Endodermal cell (in vitro differentiated cells): Measurements from ENCODE around the gene KRTAP4-8. TPM values are rescaled to one million over a fixed set of nuclear protein-coding genes. Genes with fewer than 3 reads are reported as not detected.
"Not testable (repeated sequence)": the region's sequence is repeated elsewhere in the genome, so short reads cannot be mapped to it uniquely, and the experiment has no call there.

ENCODE experiments used
- DNase-seq: peaks from one replicate; pipeline ENCODE4 v3.0.0-alpha.2; 2017
- H3K27ac ChIP-seq: 2 replicates; pipeline ENCODE4 v1.5.1; 2013; ENCODE audit warnings: mild to moderate bottlenecking, low read depth, low read length, moderate library complexity
- H3K27me3 ChIP-seq: 2 replicates; pipeline ENCODE4 v1.6.1; 2013; ENCODE audit warnings: mild to moderate bottlenecking, low read length, moderate library complexity; ENCODE audit not compliant: insufficient read depth, control insufficient read depth, poor library complexity, severe bottlenecking
- H3K36me3 ChIP-seq: 2 replicates; pipeline ENCODE4 v1.7.0; 2013; ENCODE audit warnings: mild to moderate bottlenecking, low read length, moderate library complexity; ENCODE audit not compliant: control insufficient read depth, insufficient read depth
- H3K4me1 ChIP-seq: one replicate; pipeline ENCODE4 v1.7.0; 2013; ENCODE audit warnings: low read length; ENCODE audit not compliant: control insufficient read depth, insufficient read depth
- H3K4me3 ChIP-seq: 2 replicates; pipeline ENCODE4 v1.5.1; 2013; ENCODE audit warnings: mild to moderate bottlenecking, low read length, moderate library complexity
- H3K9ac ChIP-seq: 2 replicates; pipeline ENCODE4 v1.6.1; 2013; ENCODE audit warnings: mild to moderate bottlenecking, low read length, moderate library complexity; ENCODE audit not compliant: poor library complexity, severe bottlenecking; ENCODE audit errors: extremely low read depth
- H3K9me3 ChIP-seq: 2 replicates; pipeline ENCODE4 v1.6.1; 2013; ENCODE audit warnings: mild to moderate bottlenecking, low read length, moderate library complexity; ENCODE audit not compliant: control insufficient read depth
- H3K27ac Mint-ChIP-seq: 2 replicates; pipeline ENCODE4 v1.8.0; 2020; ENCODE audit warnings: mixed read lengths
- H3K27me3 Mint-ChIP-seq: 2 replicates; pipeline ENCODE4 v1.8.0; 2021; ENCODE audit warnings: mild to moderate bottlenecking, mixed read lengths; ENCODE audit not compliant: insufficient read depth
- H3K36me3 Mint-ChIP-seq: 2 replicates; pipeline ENCODE4 v1.8.0; 2020; ENCODE audit warnings: low read depth, mixed read lengths
- H3K4me1 Mint-ChIP-seq: 2 replicates; pipeline ENCODE4 v1.8.0; 2020; ENCODE audit warnings: mixed read lengths
- H3K4me3 Mint-ChIP-seq: 2 replicates; pipeline ENCODE4 v1.8.0; 2020; ENCODE audit warnings: mild to moderate bottlenecking, moderate library complexity, mixed read lengths
- H3K9me3 Mint-ChIP-seq: 2 replicates; pipeline ENCODE4 v1.8.0; 2020; ENCODE audit warnings: mild to moderate bottlenecking, mixed read lengths
- WGBS, 2 experiments: methylation state at CpG; one replicate each; pipeline versions ENCODE4 v1.1.5 to v1.1.7; 2013; ENCODE audit warnings: missing lambda C conversion rate in 2 of 2, mixed read lengths in 1 of 2; ENCODE audit not compliant: insufficient coverage in 1 of 2, insufficient read length in 1 of 2; 5-methylcytosine and 5-hydroxymethylcytosine counted together
- total RNA-seq, 2 donors: library from RNA; stranded (reverse); fragmentation: NEBNext Ultra II Directional in 1 of 2; extraction: Animal tissue kit (Norgen Biotek cat#: 25700) in 1 of 2; gene quantifications; 2 replicates in 1 of 2; 3 replicates in 1 of 2; pipeline ENCODE4 v1.2.1, GENCODE V29; 2021
- TF ChIP-seq, protein P1 (sequence below): fragments of 200-600 bp; sonication (generic); conservative IDR thresholded peaks from 2 replicates; pipeline ENCODE4 v1.5.0; 2021; ENCODE audit warnings: antibody characterized with exemption, mild to moderate bottlenecking

The KRTAP4-8 gene
- total RNA-seq, 2 donors from 2014 or later = not detected

DNA sequence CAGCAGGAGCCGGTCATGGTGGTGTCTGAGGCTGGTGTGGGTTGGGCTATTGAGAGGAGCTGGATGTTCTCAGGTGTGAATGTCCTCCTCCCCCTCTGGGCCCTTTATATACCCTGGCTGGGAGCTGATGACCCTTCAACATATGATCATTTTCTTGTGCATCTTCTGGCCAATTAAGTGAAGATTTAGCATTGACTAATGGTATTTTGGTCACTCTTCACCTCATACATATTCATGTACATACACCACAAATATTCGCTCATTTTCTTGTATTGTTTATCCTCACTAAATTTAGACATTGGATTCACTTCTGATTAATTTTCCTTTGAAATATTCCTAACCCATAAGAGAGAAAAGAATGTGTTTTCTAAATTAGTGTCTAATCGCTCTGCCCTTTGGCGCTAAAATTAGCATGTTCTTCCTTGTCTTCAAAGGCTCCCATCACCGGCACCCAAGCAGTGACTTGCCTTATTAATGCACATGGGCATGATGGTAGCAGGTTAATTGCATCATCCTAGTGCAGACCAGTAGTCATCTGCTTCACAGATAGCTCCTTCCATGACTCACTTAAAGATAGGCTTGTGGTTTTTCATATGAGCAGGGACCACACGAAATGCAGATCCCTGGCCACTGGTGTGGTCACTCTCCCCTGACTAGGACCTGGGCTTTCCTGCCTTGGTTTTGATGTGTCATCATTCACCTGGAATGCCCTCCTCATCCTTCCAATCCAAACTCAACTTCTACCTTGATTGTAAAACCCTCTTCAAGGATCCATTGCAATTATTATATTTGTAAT is 31.9 kb downstream of the KRTAP4-8 start, which contains the start of gene KRTAP2-4:
Gene KRTAP2-4, minus strand, starts transcription at position 51 of the 796 bp plus-strand sequence. Its CDS starts 34 bp downstream, at position 17.
- no peaks in the 10 kb centered on the region for H3K27me3 Mint-ChIP-seq
- no peak within 1 kb of the TSS for H3K4me3 Mint-ChIP-seq
- no peaks in the 10 kb centered on the region for H3K36me3 Mint-ChIP-seq
- no peak for DNase-seq
- WGBS, 2 experiments = 91 to 96% methylated on average over 5 of the region's 6 CpGs
- no peaks in the 10 kb centered on the region for H3K4me1 ChIP-seq
- H3K9me3 ChIP-seq = no peaks in the 10 kb centered on the region
- H3K27me3 ChIP-seq = no peaks in the 10 kb centered on the region
- TF ChIP-seq, protein P1, sequence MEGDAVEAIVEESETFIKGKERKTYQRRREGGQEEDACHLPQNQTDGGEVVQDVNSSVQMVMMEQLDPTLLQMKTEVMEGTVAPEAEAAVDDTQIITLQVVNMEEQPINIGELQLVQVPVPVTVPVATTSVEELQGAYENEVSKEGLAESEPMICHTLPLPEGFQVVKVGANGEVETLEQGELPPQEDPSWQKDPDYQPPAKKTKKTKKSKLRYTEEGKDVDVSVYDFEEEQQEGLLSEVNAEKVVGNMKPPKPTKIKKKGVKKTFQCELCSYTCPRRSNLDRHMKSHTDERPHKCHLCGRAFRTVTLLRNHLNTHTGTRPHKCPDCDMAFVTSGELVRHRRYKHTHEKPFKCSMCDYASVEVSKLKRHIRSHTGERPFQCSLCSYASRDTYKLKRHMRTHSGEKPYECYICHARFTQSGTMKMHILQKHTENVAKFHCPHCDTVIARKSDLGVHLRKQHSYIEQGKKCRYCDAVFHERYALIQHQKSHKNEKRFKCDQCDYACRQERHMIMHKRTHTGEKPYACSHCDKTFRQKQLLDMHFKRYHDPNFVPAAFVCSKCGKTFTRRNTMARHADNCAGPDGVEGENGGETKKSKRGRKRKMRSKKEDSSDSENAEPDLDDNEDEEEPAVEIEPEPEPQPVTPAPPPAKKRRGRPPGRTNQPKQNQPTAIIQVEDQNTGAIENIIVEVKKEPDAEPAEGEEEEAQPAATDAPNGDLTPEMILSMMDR = no peak
- no peaks in the 10 kb centered on the region for H3K9me3 Mint-ChIP-seq
- no peak within 1 kb of the TSS for H3K27ac Mint-ChIP-seq
- no peak within 1 kb of the TSS for H3K27ac ChIP-seq
- H3K4me1 Mint-ChIP-seq = no peaks in the 10 kb centered on the region
- H3K36me3 ChIP-seq = no peaks in the 10 kb centered on the region
- no peak within 1 kb of the TSS for H3K9ac ChIP-seq
- H3K4me3 ChIP-seq = no peak within 1 kb of the TSS

DNA sequence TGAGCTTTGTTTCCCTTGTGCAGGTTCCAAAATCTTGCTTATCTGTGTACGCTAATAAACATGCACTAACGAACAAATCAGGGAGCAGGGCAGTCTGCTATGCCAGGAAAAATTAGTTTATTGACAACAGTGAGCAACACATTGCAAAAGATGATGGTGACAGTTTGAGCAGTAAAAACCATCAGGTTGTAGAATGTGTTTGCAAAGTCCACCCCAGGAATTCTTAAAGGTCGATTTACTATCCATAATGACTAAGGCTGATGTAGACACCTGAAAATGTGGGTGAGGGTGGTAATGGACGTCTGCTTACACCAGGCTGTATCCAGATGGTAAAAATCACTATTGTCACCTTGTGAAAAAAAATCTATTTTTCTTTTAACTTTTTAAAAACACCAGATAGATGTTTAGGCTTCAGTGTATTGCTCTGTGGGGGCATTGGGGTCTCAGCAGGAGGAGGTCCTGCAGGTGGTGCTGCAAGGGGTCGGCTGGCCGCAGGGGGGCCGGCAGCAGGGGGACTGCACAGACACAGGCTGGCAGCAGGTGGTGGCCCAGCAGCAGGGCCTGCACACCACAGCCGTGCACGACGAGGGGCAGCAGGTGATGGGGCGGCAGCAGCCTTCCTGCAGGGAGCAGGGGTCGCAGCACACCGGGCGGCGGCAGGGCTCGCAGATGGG is 32.8 kb downstream of the KRTAP4-8 start:
- not testable (repeated sequence) for H3K9me3 Mint-ChIP-seq, H3K4me3 ChIP-seq, DNase-seq, H3K27ac ChIP-seq, H3K9ac ChIP-seq, H3K27me3 Mint-ChIP-seq, H3K36me3 Mint-ChIP-seq, H3K4me1 ChIP-seq, H3K9me3 ChIP-seq, H3K27me3 ChIP-seq, H3K4me1 Mint-ChIP-seq, H3K27ac Mint-ChIP-seq, H3K36me3 ChIP-seq, H3K4me3 Mint-ChIP-seq
- 88 to 96% methylated on average over 3 to 4 of the region's 16 CpGs for WGBS, 2 experiments

DNA sequence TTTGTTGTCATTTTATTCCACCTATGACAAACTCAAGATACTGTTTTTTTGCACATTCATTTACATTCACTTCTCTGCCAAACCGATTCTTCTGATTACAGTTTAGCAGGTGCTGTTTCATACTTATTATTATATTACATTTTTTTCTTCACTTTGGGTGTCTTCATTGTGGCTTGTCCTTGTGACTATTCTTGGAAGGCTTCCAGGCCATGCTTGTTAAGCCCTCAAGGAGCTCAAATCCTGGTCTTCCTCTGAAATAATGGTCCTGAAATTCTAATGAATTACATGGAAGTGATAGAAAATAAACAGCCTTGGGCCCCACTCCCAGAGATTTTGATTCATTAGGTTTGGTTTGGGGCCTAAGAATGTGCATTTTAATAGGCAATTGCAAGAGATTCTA is 33.6 kb downstream of the KRTAP4-8 start:
- DNase-seq = no peak
- Histone ChIP-seq H3K4me1 (no peaks in the 10 kb centered on the region), H3K4me3 (no peak overlapping the region), H3K27me3 (no peaks in the 10 kb centered on the region), H3K9me3 (no peaks in the 10 kb centered on the region), H3K9ac (no peak overlapping the region), H3K36me3 (no peaks in the 10 kb centered on the region), H3K27ac (no peak overlapping the region)
- Mint-ChIP-seq H3K27me3 (no peaks in the 10 kb centered on the region), H3K4me3 (no peak overlapping the region), H3K9me3 (no peaks in the 10 kb centered on the region), H3K4me1 (peaks cover 2% of the 10 kb centered on the region), H3K36me3 (no peaks in the 10 kb centered on the region), H3K27ac (no peak overlapping the region)
- TF ChIP-seq, protein P1 = no peak
- 100% methylated on average over 1 of the region's 1 CpG; no CpG with 5 or more reads in 1 of the 2 experiments for WGBS, 2 experiments
